IMR-90 (cell line): ENCODE measurements around the gene INPP5B. TPM values are rescaled to one million over a fixed set of nuclear protein-coding genes. Genes with fewer than 3 reads are reported as not detected.

Experiments
- ATAC-seq: fragments of 200-7000 bp; cut with Tn5 transposase; 2 replicates; pipeline ENCODE4 v1.9.1; 2020; ENCODE audit warnings: low read depth, mild to moderate bottlenecking, moderate library complexity
- BruUV-seq: library from RNA; stranded (reverse); fragments of 400-500 nt; replicated peaks from 2 replicates; lab custom pipeline; 2021; lab: Mats Ljungman, UMichigan
- CTCF ChIA-PET: fragments of 300-600 bp; formaldehyde crosslinking; extraction: SDS; loops from one replicate; lab custom pipeline; 2021; ENCODE audit warnings: antibody characterized with exemption; lab: Yijun Ruan, JAX
- POLR2A ChIA-PET: fragments of 300-600 bp; sonication (Branson Sonifier 250); formaldehyde crosslinking; loops from one replicate; lab custom pipeline; 2022; ENCODE audit warnings: antibody characterized with exemption; ENCODE audit not compliant: unreplicated experiment; lab: Charles Lee
- DNase-seq: peaks from one replicate; pipeline ENCODE4 v3.0.0; 2013
- H2AFZ ChIP-seq: replicated peaks from 2 replicates; pipeline ENCODE3; 2013; ENCODE audit warnings: low read length, mild to moderate bottlenecking; ENCODE audit not compliant: poor library complexity
- H2AK5ac ChIP-seq: 2 replicates; pipeline ENCODE4 v1.6.1; 2013; ENCODE audit warnings: low read depth, low read length, inconsistent platforms
- H2AK9ac ChIP-seq: replicated peaks from 2 replicates; pipeline ENCODE3; 2013; ENCODE audit warnings: mild to moderate bottlenecking, low read depth, low read length, moderate library complexity; ENCODE audit not compliant: poor library complexity
- H2BK120ac ChIP-seq: 2 replicates; pipeline ENCODE4 v1.6.1; 2013; ENCODE audit warnings: low read depth, low read length, inconsistent platforms
- H2BK15ac ChIP-seq: 3 replicates; pipeline ENCODE4 v1.6.1; 2013; ENCODE audit warnings: low read depth, low read length, inconsistent platforms
- H2BK20ac ChIP-seq: 2 replicates; pipeline ENCODE4 v1.6.1; 2013; ENCODE audit warnings: low read depth, mild to moderate bottlenecking, inconsistent platforms, low read length, moderate library complexity
- H2BK5ac ChIP-seq: 2 replicates; pipeline ENCODE4 v1.6.1; 2013; ENCODE audit warnings: mild to moderate bottlenecking, low read depth, low read length, inconsistent platforms; ENCODE audit not compliant: poor library complexity, severe bottlenecking
- H3K14ac ChIP-seq: replicated peaks from 2 replicates; pipeline ENCODE4 v1.6.1; 2013; ENCODE audit warnings: low read depth, low read length, inconsistent platforms
- H3K18ac ChIP-seq: 2 replicates; pipeline ENCODE4 v1.6.1; 2013; ENCODE audit warnings: low read depth, low read length, control low read depth
- H3K23ac ChIP-seq: 2 replicates; pipeline ENCODE4 v1.6.1; 2013; ENCODE audit warnings: low read depth, low read length, inconsistent platforms
- H3K27ac ChIP-seq: 2 replicates; pipeline ENCODE4 v1.5.1; 2013; ENCODE audit warnings: mild to moderate bottlenecking, control low read depth, low read length; ENCODE audit not compliant: insufficient read depth
- H3K27me3 ChIP-seq: 2 replicates; pipeline ENCODE4 v1.6.1; 2013; ENCODE audit warnings: low read length; ENCODE audit not compliant: control insufficient read depth, insufficient read depth
- H3K36me3 ChIP-seq: 2 replicates; pipeline ENCODE4 v1.6.1; 2013; ENCODE audit warnings: low read length, mixed read lengths; ENCODE audit not compliant: control insufficient read depth, insufficient read depth
- H3K4ac ChIP-seq: 2 replicates; pipeline ENCODE4 v1.6.1; 2013; ENCODE audit warnings: low read depth, low read length, inconsistent platforms
- H3K4me1 ChIP-seq: 2 replicates; pipeline ENCODE4 v1.6.1; 2013; ENCODE audit warnings: low read length, mixed read lengths; ENCODE audit not compliant: control insufficient read depth, insufficient read depth
- H3K4me2 ChIP-seq: 2 replicates; pipeline ENCODE4 v1.6.1; 2013; ENCODE audit warnings: low read depth, mild to moderate bottlenecking, control low read depth, low read length, moderate library complexity
- H3K4me3 ChIP-seq: 2 replicates; pipeline ENCODE4 v1.5.1; 2013; ENCODE audit warnings: low read depth, mild to moderate bottlenecking, control low read depth, low read length, moderate library complexity; ENCODE audit not compliant: insufficient read depth
- H3K56ac ChIP-seq: 2 replicates; pipeline ENCODE4 v1.6.1; 2013; ENCODE audit warnings: low read length, inconsistent platforms; ENCODE audit not compliant: insufficient read depth; ENCODE audit errors: extremely low read depth
- H3K79me1 ChIP-seq, 2 experiments: 2 replicates each; pipeline ENCODE4 v1.6.1; 2013; ENCODE audit warnings: low read length in 2 of 2, inconsistent platforms in 1 of 2, low read depth in 1 of 2
- H3K9ac ChIP-seq: 2 replicates; pipeline ENCODE4 v1.6.1; 2013; ENCODE audit warnings: low read depth, low read length, control low read depth
- H3K9me1 ChIP-seq: 2 replicates; pipeline ENCODE4 v1.6.1; 2013; ENCODE audit warnings: low read length, inconsistent platforms; ENCODE audit not compliant: insufficient read depth
- H3K9me3 ChIP-seq: 2 replicates; pipeline ENCODE4 v1.6.1; 2013; ENCODE audit warnings: low read length; ENCODE audit not compliant: control insufficient read depth, insufficient read depth
- H4K20me1 ChIP-seq: 2 replicates; pipeline ENCODE4 v1.6.1; 2013; ENCODE audit warnings: low read length, inconsistent platforms; ENCODE audit not compliant: insufficient read depth
- H4K5ac ChIP-seq: 2 replicates; pipeline ENCODE4 v1.6.1; 2013; ENCODE audit warnings: mild to moderate bottlenecking, low read depth, low read length, control low read depth
- H4K8ac ChIP-seq, 2 experiments: 2 replicates each; pipeline ENCODE4 v1.6.1; 2013; ENCODE audit warnings: low read depth in 2 of 2, low read length in 2 of 2, control low read depth in 1 of 2, inconsistent platforms in 1 of 2
- H4K91ac ChIP-seq: 2 replicates; pipeline ENCODE4 v1.6.1; 2013; ENCODE audit warnings: low read depth, low read length, inconsistent platforms; ENCODE audit not compliant: insufficient read depth
- BHLHE40 ChIP-seq: fragments of 150-350 bp; IDR thresholded peaks from 2 replicates; pipeline ENCODE4 v1.6.1; 2016; ENCODE audit warnings: mild to moderate bottlenecking, low read depth, low read length
- CEBPB ChIP-seq: IDR thresholded peaks from 2 replicates; pipeline ENCODE4 v1.6.1; 2012; ENCODE audit warnings: low read depth, low read length, improper control_type of control experiment
- CHD1 ChIP-seq: IDR thresholded peaks from 2 replicates; pipeline ENCODE4 v1.6.1; 2012; ENCODE audit warnings: low read depth, low read length, improper control_type of control experiment
- FOS ChIP-seq: fragments of 150-350 bp; IDR thresholded peaks from 2 replicates; pipeline ENCODE4 v1.6.1; 2016; ENCODE audit warnings: low read depth, low read length
- MAFK ChIP-seq: IDR thresholded peaks from 2 replicates; pipeline ENCODE4 v1.6.1; 2012; ENCODE audit warnings: low read depth, low read length, improper control_type of control experiment
- MAZ ChIP-seq: IDR thresholded peaks from 2 replicates; pipeline ENCODE4 v1.6.1; 2012; ENCODE audit warnings: low read depth, mild to moderate bottlenecking, low read length, improper control_type of control experiment, moderate library complexity, borderline replicate concordance
- MXI1 ChIP-seq: IDR thresholded peaks from 2 replicates; pipeline ENCODE4 v1.6.1; 2012; ENCODE audit warnings: low read depth, mild to moderate bottlenecking, low read length, moderate library complexity, borderline replicate concordance
- NFE2L2 ChIP-seq: fragments of 150-350 bp; IDR thresholded peaks from 2 replicates; pipeline ENCODE4 v1.6.1; 2016; ENCODE audit warnings: low read depth, mild to moderate bottlenecking, low read length
- POLR2A ChIP-seq: IDR thresholded peaks from 2 replicates; pipeline ENCODE4 v1.6.1; 2012; ENCODE audit warnings: mild to moderate bottlenecking, low read depth, low read length
- RAD21 ChIP-seq: IDR thresholded peaks from 2 replicates; pipeline ENCODE4 v1.6.1; 2012; ENCODE audit warnings: low read length, improper control_type of control experiment
- RCOR1 ChIP-seq: IDR thresholded peaks from 2 replicates; pipeline ENCODE4 v1.6.1; 2012; ENCODE audit warnings: mild to moderate bottlenecking, low read length, improper control_type of control experiment; ENCODE audit not compliant: insufficient replicate concordance
- RFX5 ChIP-seq: IDR thresholded peaks from 2 replicates; pipeline ENCODE4 v1.8.0; 2012; ENCODE audit warnings: low read depth, mild to moderate bottlenecking, low read length, moderate library complexity
- WGBS, 2 experiments: methylation state at CpG; one replicate each; pipeline versions ENCODE4 v1.1.5 to v1.1.7; 2013; ENCODE audit warnings: missing lambda C conversion rate in 2 of 2; ENCODE audit not compliant: insufficient read length in 1 of 2; ENCODE audit errors: extremely low coverage in 2 of 2; 5-methylcytosine and 5-hydroxymethylcytosine counted together
- dilution Hi-C: fragments of 300-500 bp; cut with HindIII; formaldehyde crosslinking; loops from one replicate; pipeline ENCODE4 v1.14.3; 2018; ENCODE audit warnings: low sequenced_read_pairs; ENCODE audit not compliant: unreplicated experiment
- in situ Hi-C: fragments of 300-500 bp; cut with MboI; formaldehyde crosslinking; loops from 3 replicates; pipeline ENCODE4 v1.14.3; 2019; ENCODE audit warnings: low sequenced_read_pairs, inconsistent platforms, mixed read lengths
- intact Hi-C: fragments of 100-400 bp; cut with micrococcal nuclease; formaldehyde crosslinking; loops from 2 replicates; pipeline ENCODE4 v1.10.0; 2022
- polyA plus RNA-seq, 3 experiments: library from polyadenylated mRNA; depleted of rRNA; stranded (reverse); fragments of >200 nt; gene quantifications; 2 replicates each; pipeline ENCODE4 v1.2.3, GENCODE V29; 2012; ENCODE audit warnings: low replicate concordance in 1 of 3
- total RNA-seq: library from RNA; depleted of rRNA; stranded (reverse); fragments of >200 nt; gene quantifications from 2 replicates; pipeline ENCODE4 v1.2.3, GENCODE V29; 2012
- TF ChIP-seq, protein P1 (sequence below): fragments of 150-350 bp; IDR thresholded peaks from 2 replicates; pipeline ENCODE4 v1.6.1; 2016; ENCODE audit warnings: low read depth, mild to moderate bottlenecking, low read length, moderate library complexity, borderline replicate concordance
- TF ChIP-seq, protein P2 (sequence below): conservative IDR thresholded peaks from 2 replicates; pipeline ENCODE4 v1.5.1; 2012; ENCODE audit warnings: mild to moderate bottlenecking, low read depth, low read length, improper control_type of control experiment
- TF ChIP-seq, protein P3 (sequence below): fragments of 150-350 bp; IDR thresholded peaks from 2 replicates; pipeline ENCODE4 v1.6.1; 2017; ENCODE audit warnings: mild to moderate bottlenecking, antibody characterized with exemption, low read length, low read depth

INPP5B gene
- total and polyA plus RNA-seq, 2 of the 4 experiments (the other 2 are of a cell fraction) = 9.4 to 20.4 TPM

DNA sequence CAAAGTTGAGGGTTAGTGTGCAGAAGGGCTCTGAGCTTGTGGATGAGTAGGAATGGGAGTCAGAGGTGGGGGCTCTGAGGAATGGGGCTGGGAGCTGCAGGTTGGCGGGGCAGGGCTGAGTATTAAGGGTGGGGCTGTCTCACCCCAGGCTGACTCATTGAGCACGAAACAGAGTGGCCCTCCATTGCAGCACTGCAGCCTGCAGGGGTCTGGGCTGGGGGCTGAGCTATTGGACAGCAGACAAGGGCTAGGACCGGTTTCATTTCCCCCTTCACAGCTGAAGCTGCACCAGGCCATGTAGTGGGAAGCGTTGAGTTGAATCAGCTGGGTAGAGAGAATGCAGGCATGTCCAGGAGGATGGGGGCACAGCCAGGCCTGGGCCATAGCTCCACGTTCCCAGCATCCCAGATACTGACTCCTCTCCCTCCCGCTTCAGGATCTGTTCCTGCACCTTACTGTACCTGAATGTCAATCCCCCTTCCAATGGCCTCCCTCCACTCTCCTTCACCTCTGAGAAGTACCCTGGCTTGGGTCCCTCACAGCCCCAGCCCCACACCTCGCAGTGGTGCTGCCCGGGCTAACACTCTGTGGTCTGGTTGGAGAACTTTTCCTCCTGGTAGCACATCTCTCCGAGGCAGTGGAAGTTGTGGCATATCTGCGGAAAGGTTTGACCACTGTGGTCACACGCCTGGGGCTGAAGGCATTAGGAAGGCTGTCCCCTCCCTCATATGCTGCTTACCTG lies 4.4 kb upstream of the INPP5B start:
- intact Hi-C loops = no loop called here
- no peak for TF ChIP-seq NFE2L2
- TF ChIP-seq CEBPB = no peak
- no peak for TF ChIP-seq MAZ
- no peak for TF ChIP-seq RAD21
- TF ChIP-seq RFX5 = no peak
- TF ChIP-seq CHD1 = no peak
- no peak for TF ChIP-seq POLR2A
- TF ChIP-seq, protein P1, sequence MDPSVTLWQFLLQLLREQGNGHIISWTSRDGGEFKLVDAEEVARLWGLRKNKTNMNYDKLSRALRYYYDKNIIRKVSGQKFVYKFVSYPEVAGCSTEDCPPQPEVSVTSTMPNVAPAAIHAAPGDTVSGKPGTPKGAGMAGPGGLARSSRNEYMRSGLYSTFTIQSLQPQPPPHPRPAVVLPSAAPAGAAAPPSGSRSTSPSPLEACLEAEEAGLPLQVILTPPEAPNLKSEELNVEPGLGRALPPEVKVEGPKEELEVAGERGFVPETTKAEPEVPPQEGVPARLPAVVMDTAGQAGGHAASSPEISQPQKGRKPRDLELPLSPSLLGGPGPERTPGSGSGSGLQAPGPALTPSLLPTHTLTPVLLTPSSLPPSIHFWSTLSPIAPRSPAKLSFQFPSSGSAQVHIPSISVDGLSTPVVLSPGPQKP = no peak
- TF ChIP-seq MAFK = no peak
- TF ChIP-seq FOS = no peak
- TF ChIP-seq, protein P2, sequence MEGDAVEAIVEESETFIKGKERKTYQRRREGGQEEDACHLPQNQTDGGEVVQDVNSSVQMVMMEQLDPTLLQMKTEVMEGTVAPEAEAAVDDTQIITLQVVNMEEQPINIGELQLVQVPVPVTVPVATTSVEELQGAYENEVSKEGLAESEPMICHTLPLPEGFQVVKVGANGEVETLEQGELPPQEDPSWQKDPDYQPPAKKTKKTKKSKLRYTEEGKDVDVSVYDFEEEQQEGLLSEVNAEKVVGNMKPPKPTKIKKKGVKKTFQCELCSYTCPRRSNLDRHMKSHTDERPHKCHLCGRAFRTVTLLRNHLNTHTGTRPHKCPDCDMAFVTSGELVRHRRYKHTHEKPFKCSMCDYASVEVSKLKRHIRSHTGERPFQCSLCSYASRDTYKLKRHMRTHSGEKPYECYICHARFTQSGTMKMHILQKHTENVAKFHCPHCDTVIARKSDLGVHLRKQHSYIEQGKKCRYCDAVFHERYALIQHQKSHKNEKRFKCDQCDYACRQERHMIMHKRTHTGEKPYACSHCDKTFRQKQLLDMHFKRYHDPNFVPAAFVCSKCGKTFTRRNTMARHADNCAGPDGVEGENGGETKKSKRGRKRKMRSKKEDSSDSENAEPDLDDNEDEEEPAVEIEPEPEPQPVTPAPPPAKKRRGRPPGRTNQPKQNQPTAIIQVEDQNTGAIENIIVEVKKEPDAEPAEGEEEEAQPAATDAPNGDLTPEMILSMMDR = no peak
- no peak for TF ChIP-seq RCOR1
- no peak for TF ChIP-seq BHLHE40
- TF ChIP-seq, protein P3, sequence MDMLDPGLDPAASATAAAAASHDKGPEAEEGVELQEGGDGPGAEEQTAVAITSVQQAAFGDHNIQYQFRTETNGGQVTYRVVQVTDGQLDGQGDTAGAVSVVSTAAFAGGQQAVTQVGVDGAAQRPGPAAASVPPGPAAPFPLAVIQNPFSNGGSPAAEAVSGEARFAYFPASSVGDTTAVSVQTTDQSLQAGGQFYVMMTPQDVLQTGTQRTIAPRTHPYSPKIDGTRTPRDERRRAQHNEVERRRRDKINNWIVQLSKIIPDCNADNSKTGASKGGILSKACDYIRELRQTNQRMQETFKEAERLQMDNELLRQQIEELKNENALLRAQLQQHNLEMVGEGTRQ = no peak
- TF ChIP-seq MXI1 = no peak

More for the DNA sequence above, 4.4 kb upstream of the INPP5B start:
- H2AK9ac ChIP-seq = no peak overlapping the region
- H3K14ac ChIP-seq = no peak overlapping the region
- DNase-seq = no peak
- H4K91ac ChIP-seq = no peak overlapping the region
- H2BK15ac ChIP-seq = no peak overlapping the region
- no TSS peak for BruUV-seq
- H4K5ac ChIP-seq = no peak overlapping the region
- no peaks in the 10 kb centered on the region for H3K4me1 ChIP-seq
- H3K4ac ChIP-seq = no peak overlapping the region
- H3K9ac ChIP-seq = no peak overlapping the region
- peak overlapping the region; percentile 27; the same call in 1 of the 2 replicates for H2AK5ac ChIP-seq
- no peak overlapping the region for H2BK20ac ChIP-seq
- WGBS, 2 experiments = 80% methylated on average over 2 of the region's 11 CpGs; no CpG with 5 or more reads in 1 of the 2 experiments
- dilution Hi-C loops = no loop called here
- H3K4me2 ChIP-seq = no peak overlapping the region
- no peaks in the 10 kb centered on the region for H3K27me3 ChIP-seq
- no peak overlapping the region for H4K8ac ChIP-seq
- H3K9me3 ChIP-seq = no peaks in the 10 kb centered on the region
- no peak overlapping the region for H2BK120ac ChIP-seq
- no peak overlapping the region for H3K23ac ChIP-seq
- peaks cover 0 to 14% of the 10 kb centered on the region in 2 experiments; a peak in 3 of 4 replicates for H3K79me1 ChIP-seq
- no peak for ATAC-seq
- H3K4me3 ChIP-seq = no peak overlapping the region
- no peak overlapping the region for H3K56ac ChIP-seq
- no peak overlapping the region for H3K18ac ChIP-seq
- no peak overlapping the region for H2AFZ ChIP-seq
- POLR2A ChIA-PET = interaction anchor here (0.6 kb wide), 1 partner anchor 908 kb away, joined by 3 read pairs; the partner anchor contains the start of gene RRAGC
- in situ Hi-C loops = no loop called here
- no peaks in the 10 kb centered on the region for H4K20me1 ChIP-seq
- H3K9me1 ChIP-seq = peaks cover 10% of the 10 kb centered on the region
- H3K27ac ChIP-seq = no peak overlapping the region
- peaks cover 7% of the 10 kb centered on the region for H3K36me3 ChIP-seq
- no peak overlapping the region for H2BK5ac ChIP-seq
- CTCF ChIA-PET = interaction anchor here (1.2 kb wide), 1 partner anchor 15 kb away, joined by 3 read pairs; no protein-coding TSS in a partner anchor
